Globus pallidus (tissue), 1 donor: ENCODE results near the gene RDH16.
"Not testable (repeated sequence)": the region's sequence is repeated elsewhere in the genome, so short reads cannot be mapped to it uniquely, and the experiment has no call there.

ENCODE experiments used
- DNase-seq: peaks from one replicate; pipeline ENCODE4 v3.0.0-alpha.2; 2015; ENCODE audit warnings: low spot score

Gene RDH16

DNA sequence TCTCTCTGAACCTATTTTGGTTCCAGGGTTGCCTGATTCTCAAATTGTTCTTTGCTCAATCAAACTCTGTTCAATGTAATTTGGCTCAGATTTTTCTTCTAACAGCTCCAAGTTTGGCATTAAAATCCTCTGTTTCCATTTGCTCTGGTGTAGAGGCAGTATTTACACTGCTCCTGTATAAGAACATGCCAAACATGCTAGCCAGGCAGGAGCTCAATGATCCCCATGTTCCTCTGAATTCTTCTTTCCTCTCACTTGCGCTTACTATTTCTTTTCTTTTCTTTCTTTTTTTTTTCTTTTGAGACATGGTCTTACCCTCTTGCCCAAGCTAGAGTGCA, 40.4 kb downstream of the RDH16 start:
- no peak for DNase-seq

DNA sequence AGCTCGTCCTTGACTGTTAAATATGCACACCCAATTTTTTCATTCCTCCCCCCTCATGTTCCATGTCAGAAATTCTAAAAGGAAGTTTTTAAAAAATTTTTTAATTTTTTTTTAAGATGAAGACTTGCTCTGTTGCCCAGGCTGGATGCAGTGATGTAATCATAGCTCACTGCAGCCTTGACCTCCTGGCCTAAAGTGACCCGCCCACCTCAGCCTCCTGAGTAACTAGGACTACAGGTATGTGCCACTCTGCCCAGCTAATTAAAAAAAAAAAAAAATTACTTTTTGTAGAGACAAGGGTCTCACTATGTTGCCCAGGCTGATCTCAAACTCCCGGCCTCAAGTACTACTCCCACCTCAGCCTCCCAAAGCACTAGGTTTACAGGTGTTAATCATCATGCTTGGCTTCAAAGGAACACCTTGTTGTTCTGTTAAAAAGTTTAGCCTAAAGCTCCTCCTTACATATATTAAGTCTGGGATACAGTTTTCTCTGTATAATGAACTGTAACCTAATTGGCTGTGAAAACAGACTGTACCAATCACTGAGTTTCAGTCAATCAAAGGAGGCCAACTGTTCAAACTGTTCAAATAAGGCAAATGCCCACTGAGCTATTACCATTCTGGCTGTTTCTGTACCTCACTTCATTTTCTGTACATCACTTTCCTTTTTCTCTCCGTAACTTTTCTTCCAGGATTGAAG, 41.0 kb downstream of the RDH16 start:
- no peak for DNase-seq

- DNase-seq = no peak
Observed at GRCh38 chr12:56914724-56915123, 42.7 kb downstream of the RDH16 start.

- DNase-seq = no peak
Observed at GRCh38 chr12:56914256-56914655, 43.2 kb downstream of the RDH16 start.

DNA sequence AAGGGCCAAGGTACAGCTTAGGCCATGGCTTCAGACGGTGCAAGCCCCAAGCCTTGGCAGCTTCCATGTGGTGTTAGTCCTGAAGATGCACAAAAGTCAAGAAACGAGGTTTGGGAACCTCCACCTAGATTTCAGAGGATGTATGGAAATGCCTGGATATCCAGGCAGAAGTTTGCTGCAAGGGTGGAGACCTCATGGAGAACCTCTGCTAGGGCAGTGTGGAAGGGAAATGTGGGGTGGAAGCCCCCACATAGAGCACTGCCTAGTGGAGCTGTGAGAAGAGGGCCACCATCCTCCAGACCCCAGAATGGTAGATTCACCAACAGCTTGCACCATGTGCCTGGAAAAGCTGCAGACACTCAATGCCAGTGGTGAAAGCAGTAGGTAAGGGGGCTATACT, 48.0 kb downstream of the RDH16 start:
- DNase-seq = not testable (repeated sequence)

DNA sequence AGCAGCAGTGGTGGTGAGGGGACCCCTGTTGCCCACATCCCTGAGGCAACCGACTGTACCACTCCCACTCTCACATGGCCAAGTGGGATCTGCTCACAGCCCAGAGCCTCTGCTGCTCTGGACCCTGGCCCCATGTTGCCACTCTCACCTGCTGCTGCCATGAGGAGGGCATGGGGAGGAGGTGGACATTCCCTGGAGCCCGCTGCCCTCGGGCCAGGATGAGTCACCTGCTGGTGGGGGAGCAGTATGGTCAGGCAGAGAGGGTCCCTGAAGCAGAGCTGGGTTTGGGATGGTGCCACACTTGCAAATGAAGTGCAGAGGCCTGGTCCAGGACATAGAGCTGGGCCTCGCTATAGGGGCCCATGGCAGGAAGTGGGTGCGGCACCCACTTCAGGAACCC, 49.3 kb downstream of the RDH16 start:
- no peak for DNase-seq

GRCh38 chr12:56905852-56906251, 51.6 kb downstream of the RDH16 start:
- DNase-seq = no peak

GRCh38 chr12:56903374-56903773, 54.0 kb downstream of the RDH16 start:
- DNase-seq = no peak
